GM12878 (cell line): ENCODE measurements around the gene POLR2B.

ENCODE experiments used
- ATF7 ChIP-seq: fragments of 450-650 bp; IDR thresholded peaks from 2 replicates; pipeline ENCODE4 v1.6.1; 2016; ENCODE audit warnings: low read depth, mild to moderate bottlenecking
- BCL11A ChIP-seq: IDR thresholded peaks from 2 replicates; pipeline ENCODE4 v1.6.1; 2011; ENCODE audit warnings: low read depth, low read length
- CHD4 ChIP-seq: fragments of 200-600 bp; sonication (generic); IDR thresholded peaks from 2 replicates; pipeline ENCODE4 v1.6.1; 2016; ENCODE audit warnings: mild to moderate bottlenecking
- CTCF ChIP-seq, 3 experiments: IDR thresholded peaks in 2 of 3; conservative IDR thresholded peaks in 1 of 3; 2 replicates each; pipeline ENCODE4 v1.5.1; 2011; ENCODE audit warnings: low read depth in 3 of 3, low read length in 3 of 3, mild to moderate bottlenecking in 3 of 3, control low read depth in 2 of 3, moderate library complexity in 2 of 3, inconsistent platforms in 1 of 3, mixed read lengths in 1 of 3; ENCODE audit not compliant: control insufficient read depth in 2 of 3, insufficient read depth in 1 of 3; ENCODE audit errors: extremely low read depth in 1 of 3
- FOXM1 ChIP-seq: IDR thresholded peaks from 2 replicates; pipeline ENCODE4 v1.6.1; 2012; ENCODE audit warnings: low read depth, mild to moderate bottlenecking, inconsistent platforms, low read length, moderate library complexity
- NFIC ChIP-seq: IDR thresholded peaks from 2 replicates; pipeline ENCODE4 v1.6.1; 2012; ENCODE audit warnings: low read depth, mild to moderate bottlenecking, inconsistent platforms, low read length, moderate library complexity
- YY1 ChIP-seq: IDR thresholded peaks from 2 replicates; pipeline ENCODE4 v1.6.1; 2011; ENCODE audit warnings: low read depth, mild to moderate bottlenecking, low read length

DNA sequence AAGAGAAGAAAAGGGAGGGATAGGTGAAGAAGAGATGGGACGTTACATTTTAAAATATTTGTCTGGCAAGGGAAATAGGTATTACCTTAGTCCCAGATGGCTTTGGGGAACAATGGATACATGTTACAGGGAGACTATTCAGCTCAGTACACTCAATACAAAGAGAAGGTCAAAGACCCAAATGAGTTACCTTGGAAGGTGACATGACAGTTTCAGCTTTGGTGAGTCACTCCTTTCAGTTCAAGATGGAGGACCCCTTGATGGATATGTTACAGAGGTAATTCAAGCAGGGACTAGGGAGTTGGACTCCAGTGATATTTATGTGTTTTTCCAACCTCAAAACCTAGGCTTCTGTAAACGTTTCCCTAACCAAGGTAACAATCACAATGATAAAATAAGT is 6.3 kb upstream of the POLR2B start:
- TF ChIP-seq CTCF (IDR thresholded peaks at IDR 0.05 in 2 of 3, conservative IDR thresholded peaks at IDR 0.05 in 1 of 3; ENCODE audit: control insufficient read depth in 2 of 3, extremely low read depth in 1 of 3, insufficient read depth in 1 of 3, low read depth in 3 of 3, low read length in 3 of 3): no peak
- TF ChIP-seq CHD4: no peak
- no peak for TF ChIP-seq FOXM1
- TF ChIP-seq ATF7: no peak
- TF ChIP-seq YY1: no peak
- TF ChIP-seq NFIC: no peak
- TF ChIP-seq BCL11A: no peak
